ENCODE results near the gene OXA1L.
"Not testable (repeated sequence)": the region's sequence is repeated elsewhere in the genome, so short reads cannot be mapped to it uniquely, and the experiment has no call there.

Gene OXA1L

GRCh38 chr14:22803687-22803974 is 37.1 kb downstream of the OXA1L start:
- no peak for TF ChIP-seq CTCF (conservative IDR thresholded peaks at IDR 0.05)
- no peak overlapping the region for H3K27ac ChIP-seq

GRCh38 chr14:22805235-22805634 is 38.7 kb downstream of the OXA1L start:
- H3K27ac ChIP-seq, result not testable (repeated sequence)

GRCh38 chr14:22807432-22808087 is 41.1 kb downstream of the OXA1L start:
- H3K27ac ChIP-seq, result no peak overlapping the region
- TF ChIP-seq CTCF (conservative IDR thresholded peaks at IDR 0.05), result no peak

- no peak for TF ChIP-seq CTCF (conservative IDR thresholded peaks at IDR 0.05)
- H3K27ac ChIP-seq, result no peak overlapping the region
Measured at GRCh38 chr14:22808388-22809209, 42.1 kb downstream of the OXA1L start.

- H3K27ac ChIP-seq, result no peak overlapping the region
- TF ChIP-seq CTCF (conservative IDR thresholded peaks at IDR 0.05), result no peak
Measured at GRCh38 chr14:22811722-22812121, 45.2 kb downstream of the OXA1L start.

- no peak for TF ChIP-seq CTCF (conservative IDR thresholded peaks at IDR 0.05)
- H3K27ac ChIP-seq, result no peak overlapping the region
Measured at GRCh38 chr14:22812744-22813143, 46.3 kb downstream of the OXA1L start.

- H3K27ac ChIP-seq, result no peak overlapping the region
- no peak for TF ChIP-seq CTCF (conservative IDR thresholded peaks at IDR 0.05)
Measured at GRCh38 chr14:22813145-22813544, 46.7 kb downstream of the OXA1L start.

- no peak overlapping the region for H3K27ac ChIP-seq
- no peak for TF ChIP-seq CTCF (conservative IDR thresholded peaks at IDR 0.05)
Measured at GRCh38 chr14:22814373-22814772, 47.9 kb downstream of the OXA1L start.

Measured in VCaP (cell line).